Measurements from ENCODE around the gene ZGRF1.
"Not testable (repeated sequence)": the region's sequence is repeated elsewhere in the genome, so short reads cannot be mapped to it uniquely, and the experiment has no call there.

ZGRF1 gene

DNA sequence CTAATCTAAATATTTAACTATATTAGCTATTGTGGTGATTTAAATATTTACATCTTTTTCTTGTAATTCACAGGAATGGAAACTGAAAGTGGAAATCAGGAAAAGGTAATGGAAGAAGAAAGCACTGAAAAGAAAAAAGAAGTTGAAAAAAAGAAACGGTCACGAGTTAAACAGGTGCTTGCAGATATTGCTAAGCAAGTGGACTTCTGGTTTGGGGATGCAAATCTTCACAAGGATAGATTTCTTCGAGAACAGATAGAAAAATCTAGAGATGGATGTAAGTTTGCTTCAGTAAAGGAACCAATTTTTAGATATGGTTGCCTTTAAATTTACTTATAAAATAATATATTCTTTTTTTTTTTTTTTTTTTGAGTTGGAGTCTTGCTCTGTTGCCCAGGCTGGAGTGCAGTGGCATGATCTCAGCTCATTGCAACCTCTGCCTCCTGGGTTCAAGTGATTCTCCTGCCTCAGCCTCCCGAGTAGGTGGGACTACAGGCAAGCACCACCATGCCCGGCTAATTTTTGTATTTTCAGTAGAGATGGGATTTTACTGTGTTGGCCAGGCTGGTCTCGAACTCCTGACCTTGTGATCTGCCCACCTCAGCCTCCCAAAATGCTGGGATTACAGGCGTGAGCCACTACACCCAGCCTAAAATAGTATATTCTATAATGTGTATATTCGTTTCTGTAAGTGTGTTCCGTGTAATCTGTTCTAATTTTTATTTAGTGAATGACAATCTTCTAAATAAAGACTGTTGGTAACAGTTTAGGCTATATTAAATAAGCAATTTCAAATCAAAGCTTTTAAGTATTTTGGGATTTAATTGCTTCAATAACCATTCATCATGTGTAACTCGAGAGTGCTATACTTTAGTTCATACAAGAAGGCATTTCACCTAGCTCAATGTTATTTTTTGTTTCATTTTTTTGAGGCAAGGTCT is 8.2 kb upstream of the ZGRF1 start:
- DNase-seq: not testable (repeated sequence)

- no peak for DNase-seq
These were observed 5.8 kb upstream of the ZGRF1 start for GRCh38 chr4:112642526-112642925.

GRCh38 chr4:112637552-112637866 is 800 bp upstream of the ZGRF1 start:
- no peak for DNase-seq

DNA sequence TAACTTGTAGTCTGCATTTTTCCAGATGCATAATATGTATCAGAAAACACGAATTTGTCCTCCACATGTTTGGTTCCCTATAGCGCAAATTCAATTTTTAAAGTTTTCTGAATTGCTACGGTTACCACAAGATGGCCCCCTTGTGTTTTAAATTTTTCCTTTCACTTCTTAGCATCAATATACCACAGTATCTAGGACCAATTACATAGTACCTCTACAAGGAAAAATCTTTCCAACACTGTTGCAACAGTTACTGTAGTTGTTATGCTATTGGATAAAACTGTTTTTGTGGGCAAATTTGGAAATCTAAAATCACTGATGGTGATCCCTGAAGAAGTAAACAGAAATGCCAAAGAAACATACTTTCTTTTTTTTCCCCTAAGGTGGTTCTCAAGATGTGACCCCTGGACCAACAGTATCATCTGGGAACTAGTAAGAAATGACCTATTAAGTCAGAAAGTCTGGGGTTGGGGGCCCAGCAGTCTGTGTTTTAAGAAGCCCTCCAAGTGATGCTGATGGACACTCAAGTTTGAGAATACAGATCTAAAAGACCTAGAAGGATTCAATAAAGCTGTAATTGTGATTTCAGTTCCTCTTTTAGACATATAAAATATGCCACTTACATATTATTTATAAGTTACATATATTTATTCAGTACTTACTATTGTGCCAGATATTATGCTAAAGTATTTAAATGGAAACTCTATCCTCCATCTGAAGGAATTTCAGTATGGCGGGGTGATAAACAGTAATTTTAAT is 3.1 kb downstream of the ZGRF1 start:
- no peak for DNase-seq

- DNase-seq: no peak
These were observed 10.5 kb downstream of the ZGRF1 start for GRCh38 chr4:112626228-112626627.

GRCh38 chr4:112616984-112617383 is 19.7 kb downstream of the ZGRF1 start:
- DNase-seq: no peak

DNA sequence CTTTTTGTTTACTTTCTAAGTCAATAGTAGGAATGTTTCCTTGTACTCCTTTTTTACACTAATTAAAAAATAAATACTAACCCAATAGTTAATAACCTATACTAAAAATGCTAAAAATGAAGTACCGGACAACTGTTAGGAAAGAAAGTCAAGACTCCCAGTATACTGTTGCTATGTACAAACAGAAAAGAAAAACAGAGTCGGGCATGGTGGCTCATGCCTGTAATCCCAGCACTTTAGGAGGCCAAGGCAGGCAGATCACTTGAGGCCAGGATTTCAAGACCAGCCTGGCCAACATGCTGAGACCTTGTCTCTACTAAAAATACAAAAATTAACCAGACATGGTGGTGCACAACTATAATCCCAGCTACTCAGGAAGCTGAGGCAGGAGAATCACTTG is 23.9 kb downstream of the ZGRF1 start:
- not testable (repeated sequence) for DNase-seq

GRCh38 chr4:112604589-112604988 is 32.1 kb downstream of the ZGRF1 start:
- peak; percentile 9 for DNase-seq

GRCh38 chr4:112594993-112595392 is 41.7 kb downstream of the ZGRF1 start:
- no peak for DNase-seq

DNA sequence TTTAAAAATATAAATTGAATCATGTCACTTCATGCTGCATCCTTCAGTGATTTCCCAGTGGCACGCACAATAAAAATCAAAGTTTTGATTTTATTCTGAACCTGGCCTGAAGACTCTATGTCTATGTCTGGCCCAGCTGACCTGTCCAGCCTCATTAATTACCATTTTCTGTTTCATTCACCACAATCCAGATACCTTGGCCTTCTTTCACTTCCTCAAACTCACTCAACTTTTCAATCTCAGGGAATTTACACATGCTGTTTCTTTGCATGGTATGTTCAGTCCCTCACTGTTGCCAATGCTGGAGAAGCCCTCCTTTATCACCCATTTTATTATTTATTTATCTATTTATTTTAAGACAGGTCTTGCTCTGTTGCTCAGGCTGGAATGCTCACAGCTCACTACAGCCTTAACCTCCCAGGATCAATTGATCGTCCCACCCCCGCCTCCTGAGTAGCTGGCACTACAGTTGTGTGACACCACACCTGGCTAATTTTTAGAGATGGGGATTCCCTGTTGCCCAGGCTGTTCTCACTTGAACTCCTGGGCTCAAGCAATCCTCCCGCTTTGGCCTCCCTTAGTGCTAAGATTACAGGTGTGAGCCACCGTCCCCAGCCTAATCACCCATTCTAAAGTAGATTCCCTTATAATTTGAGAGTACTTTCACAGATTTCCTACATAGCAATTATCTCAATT is 43.1 kb downstream of the ZGRF1 start:
- DNase-seq: no peak

GRCh38 chr4:112592717-112593116 is 44.0 kb downstream of the ZGRF1 start:
- DNase-seq: no peak

- DNase-seq: no peak
These were observed 45.1 kb downstream of the ZGRF1 start for GRCh38 chr4:112591593-112591992.

GRCh38 chr4:112589206-112589605 is 47.5 kb downstream of the ZGRF1 start:
- no peak for DNase-seq

DNA sequence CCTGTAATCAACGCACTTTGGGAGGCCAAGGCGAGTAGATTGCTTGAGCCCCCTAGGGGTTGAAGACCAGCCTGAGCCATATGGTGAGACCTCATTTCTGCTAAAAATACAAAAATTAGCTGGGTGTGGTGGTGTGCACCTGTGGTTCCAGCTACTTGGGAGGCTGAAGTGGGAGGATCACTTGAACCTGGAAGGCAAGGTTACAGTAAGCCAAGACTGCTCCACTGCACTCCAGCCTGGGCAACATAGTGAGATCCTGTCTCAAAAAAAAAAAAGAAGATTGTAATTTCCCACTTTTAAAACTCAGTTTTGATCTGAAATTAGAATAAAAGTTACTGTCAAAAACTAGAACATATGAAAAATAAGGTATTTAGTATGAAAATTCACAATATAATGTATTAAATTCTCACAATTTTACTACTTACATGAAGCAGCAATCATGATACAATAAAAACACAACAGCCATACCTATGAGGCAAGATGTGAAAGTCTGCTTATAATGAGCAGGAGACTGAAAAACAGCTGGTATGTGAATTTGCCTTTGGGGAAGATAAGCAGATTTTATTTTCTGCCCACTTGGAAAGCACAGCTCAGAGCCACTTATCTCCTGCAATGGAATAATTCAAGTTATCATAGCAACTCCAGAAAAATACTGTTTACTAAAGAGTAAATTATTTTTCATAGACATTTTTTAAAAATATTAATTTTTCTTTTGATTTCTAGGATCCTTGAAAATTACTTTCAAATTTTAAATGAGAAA is 50.6 kb downstream of the ZGRF1 start:
- DNase-seq: no peak

DNA sequence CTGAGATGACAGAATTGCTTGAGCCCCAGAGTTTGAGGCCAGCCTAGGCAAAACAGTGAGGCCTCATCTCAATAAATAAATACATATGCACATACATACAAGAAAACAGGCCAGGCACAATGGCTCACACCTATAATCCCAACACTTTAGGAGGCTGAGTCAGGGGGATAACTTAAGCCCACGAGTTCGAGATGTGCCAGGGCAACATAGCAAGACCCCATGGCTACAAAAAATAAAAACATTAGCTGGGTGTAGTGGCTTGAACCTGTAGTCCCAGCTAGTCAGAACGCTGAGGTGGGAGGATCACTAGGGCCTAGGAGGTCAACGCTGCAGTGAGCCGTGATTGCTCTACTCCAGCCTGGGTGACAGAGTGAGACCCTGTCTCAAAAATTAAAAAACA is 69.2 kb downstream of the ZGRF1 start:
- DNase-seq: no peak

DNA sequence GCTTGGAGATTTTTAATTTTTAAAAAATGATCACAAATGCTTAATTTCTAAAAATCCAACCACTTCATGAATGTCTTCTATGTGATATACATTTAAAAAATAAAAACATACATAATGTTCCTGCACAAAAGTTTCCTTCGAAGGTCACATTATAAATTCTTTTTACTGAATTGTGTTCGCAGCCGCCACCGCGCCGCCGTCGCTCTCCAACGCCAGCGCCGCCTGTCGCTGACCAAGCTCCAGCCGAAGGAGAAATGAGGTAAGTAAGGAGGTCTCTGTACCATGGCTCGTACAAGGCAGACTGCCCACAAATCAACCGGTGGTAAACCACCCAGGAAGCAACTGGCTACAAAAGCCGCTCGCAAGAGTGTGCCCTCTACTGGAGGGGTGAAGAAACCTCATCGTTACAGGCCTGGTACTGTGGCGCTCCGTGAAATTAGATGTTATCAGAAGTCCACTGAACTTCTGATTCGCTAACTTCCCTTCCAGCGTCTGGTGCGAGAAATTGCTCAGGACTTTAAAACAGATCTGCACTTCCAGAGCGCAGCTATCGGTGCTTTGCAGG is 71.9 kb downstream of the ZGRF1 start:
- no peak for DNase-seq

- DNase-seq: no peak
These were observed 73.1 kb downstream of the ZGRF1 start for GRCh38 chr4:112563431-112564200.

DNA sequence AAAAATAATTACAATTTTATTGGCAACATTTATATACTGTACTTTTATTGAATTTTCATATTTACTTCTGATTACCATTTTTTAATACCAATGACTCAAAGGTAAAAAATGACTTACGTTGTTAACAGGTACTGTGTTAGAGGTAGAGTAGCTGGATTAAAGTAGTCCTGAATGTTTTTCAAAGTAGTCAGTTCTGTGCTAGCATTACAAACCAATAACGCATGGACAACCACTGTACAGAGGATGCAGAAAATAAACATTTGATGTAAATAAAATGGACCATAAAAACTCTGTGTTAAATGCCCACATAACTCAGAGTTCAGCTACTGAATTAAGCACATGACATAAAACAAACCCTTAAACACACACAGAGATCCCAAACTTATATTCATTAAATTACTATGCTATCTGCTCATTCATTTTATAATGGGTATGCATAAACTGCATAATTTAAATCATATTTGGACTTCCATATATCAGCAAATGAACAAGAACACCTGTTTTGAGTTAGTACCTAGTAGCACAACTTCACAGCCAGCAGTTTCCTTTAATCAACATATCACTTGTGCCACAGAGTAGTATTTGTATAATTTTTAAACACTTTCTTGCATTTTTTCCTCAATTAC is 74.3 kb downstream of the ZGRF1 start:
- DNase-seq: no peak

GRCh38 chr4:112560084-112560483 is 76.6 kb downstream of the ZGRF1 start:
- no peak for DNase-seq

GRCh38 chr4:112559053-112559452 is 77.7 kb downstream of the ZGRF1 start:
- no peak for DNase-seq
